ENCODE results near the gene FAM228A.

The FAM228A gene

GRCh38 chr2:24214880-24215279 is 40.0 kb downstream of the FAM228A start:
- Histone ChIP-seq H2BK5ac (ENCODE audit: low read depth, low read length, poor library complexity, severe bottlenecking) (no peak overlapping the region), H4K8ac (ENCODE audit: low read length) (no peak overlapping the region), H2AFZ (ENCODE audit: low read depth, low read length) (no peak overlapping the region), H3K27ac (ENCODE audit: low read length, poor library complexity, severe bottlenecking) (no peak overlapping the region), H3K4me3 (ENCODE audit: insufficient read depth in 1 of 2, low read depth in 1 of 2, low read length in 2 of 2) (no peak overlapping the region), H2BK12ac (ENCODE audit: low read length in 2 of 2) (no peak overlapping the region), H3K18ac (ENCODE audit: low read depth in 1 of 2, low read length in 2 of 2) (no peak overlapping the region), H4K91ac (ENCODE audit: low read length) (no peak overlapping the region), H3K27me3 (ENCODE audit: control insufficient read depth in 1 of 2, insufficient read depth in 1 of 2, low read length in 2 of 2) (no peaks in the 10 kb centered on the region), H3K36me3 (ENCODE audit: control insufficient read depth in 1 of 2, insufficient read depth in 2 of 2, low read depth in 1 of 2, low read length in 2 of 2) (peaks cover 23 to 63% of the 10 kb centered on the region in 2 experiments), H3K4me1 (ENCODE audit: control insufficient read depth, insufficient read depth, low read depth, low read length) (peaks cover 6% of the 10 kb centered on the region), H2AK5ac (ENCODE audit: low read length, severe bottlenecking) (no peak overlapping the region), H3K9me3 (ENCODE audit: control insufficient read depth, low read length) (no peaks in the 10 kb centered on the region), H3K14ac (ENCODE audit: low read length in 2 of 2) (no peak overlapping the region), H3K9ac (ENCODE audit: low read length) (no peak overlapping the region), H2BK120ac (ENCODE audit: low read depth, low read length) (no peak overlapping the region), H3K23ac (ENCODE audit: low read length in 2 of 2) (no peak overlapping the region), H3K4ac (ENCODE audit: low read depth in 1 of 2, low read length in 2 of 2) (no peak overlapping the region), H2BK15ac (ENCODE audit: low read depth, poor library complexity, severe bottlenecking) (no peak overlapping the region), H3K4me2 (ENCODE audit: low read length, poor library complexity, severe bottlenecking) (no peak overlapping the region), H3K79me1 (replicated peaks; ENCODE audit: low read length, poor library complexity, severe bottlenecking) (no peaks in the 10 kb centered on the region)
- 100% methylated on average over 3 of the region's 3 CpGs for WGBS
- no peak for DNase-seq

- 96% methylated on average over 20 of the region's 20 CpGs for WGBS
- Histone ChIP-seq H3K4ac (ENCODE audit: low read depth in 1 of 2, low read length in 2 of 2) (no peak overlapping the region), H2BK15ac (ENCODE audit: low read depth, poor library complexity, severe bottlenecking) (no peak overlapping the region), H2BK5ac (ENCODE audit: low read depth, low read length, poor library complexity, severe bottlenecking) (no peak overlapping the region), H2AK5ac (ENCODE audit: low read length, severe bottlenecking) (no peak overlapping the region), H3K9me3 (ENCODE audit: control insufficient read depth, low read length) (no peaks in the 10 kb centered on the region), H3K27me3 (ENCODE audit: control insufficient read depth in 1 of 2, insufficient read depth in 1 of 2, low read length in 2 of 2) (no peaks in the 10 kb centered on the region), H4K91ac (ENCODE audit: low read length) (no peak overlapping the region), H3K27ac (ENCODE audit: low read length, poor library complexity, severe bottlenecking) (no peak overlapping the region), H3K4me1 (ENCODE audit: control insufficient read depth, insufficient read depth, low read depth, low read length) (peaks cover 4% of the 10 kb centered on the region), H3K18ac (ENCODE audit: low read depth in 1 of 2, low read length in 2 of 2) (no peak overlapping the region), H2BK12ac (ENCODE audit: low read length in 2 of 2) (no peak overlapping the region), H3K4me2 (ENCODE audit: low read length, poor library complexity, severe bottlenecking) (no peak overlapping the region), H3K23ac (ENCODE audit: low read length in 2 of 2) (no peak overlapping the region), H2BK120ac (ENCODE audit: low read depth, low read length) (no peak overlapping the region), H3K79me1 (replicated peaks; ENCODE audit: low read length, poor library complexity, severe bottlenecking) (no peaks in the 10 kb centered on the region), H3K14ac (ENCODE audit: low read length in 2 of 2) (no peak overlapping the region), H3K9ac (ENCODE audit: low read length) (no peak overlapping the region), H3K4me3 (ENCODE audit: insufficient read depth in 1 of 2, low read depth in 1 of 2, low read length in 2 of 2) (no peak overlapping the region), H3K36me3 (ENCODE audit: control insufficient read depth in 1 of 2, insufficient read depth in 2 of 2, low read depth in 1 of 2, low read length in 2 of 2) (peaks cover 23 to 39% of the 10 kb centered on the region in 2 experiments), H2AFZ (ENCODE audit: low read depth, low read length) (no peak overlapping the region), H4K8ac (ENCODE audit: low read length) (no peak overlapping the region)
- DNase-seq: no peak
Observed at GRCh38 chr2:24220554-24221291, 45.9 kb downstream of the FAM228A start.

- H2BK15ac ChIP-seq (ENCODE audit: low read depth, poor library complexity, severe bottlenecking): no peak overlapping the region
- 98% methylated on average over 6 of the region's 6 CpGs for WGBS
- no peak overlapping the region for H3K4me3 ChIP-seq (ENCODE audit: insufficient read depth in 1 of 2, low read depth in 1 of 2, low read length in 2 of 2)
- H2BK5ac ChIP-seq (ENCODE audit: low read depth, low read length, poor library complexity, severe bottlenecking): no peak overlapping the region
- H2BK12ac ChIP-seq (ENCODE audit: low read length in 2 of 2): no peak overlapping the region
- no peak overlapping the region for H3K4ac ChIP-seq (ENCODE audit: low read depth in 1 of 2, low read length in 2 of 2)
- no peak overlapping the region for H3K9ac ChIP-seq (ENCODE audit: low read length)
- H3K4me2 ChIP-seq (ENCODE audit: low read length, poor library complexity, severe bottlenecking): no peak overlapping the region
- no peak overlapping the region for H4K91ac ChIP-seq (ENCODE audit: low read length)
- H4K8ac ChIP-seq (ENCODE audit: low read length): no peak overlapping the region
- H3K36me3 ChIP-seq (ENCODE audit: control insufficient read depth in 1 of 2, insufficient read depth in 2 of 2, low read depth in 1 of 2, low read length in 2 of 2): peaks cover 19 to 34% of the 10 kb centered on the region in 2 experiments
- no peak overlapping the region for H2AK5ac ChIP-seq (ENCODE audit: low read length, severe bottlenecking)
- H3K27me3 ChIP-seq (ENCODE audit: control insufficient read depth in 1 of 2, insufficient read depth in 1 of 2, low read length in 2 of 2): no peaks in the 10 kb centered on the region
- no peaks in the 10 kb centered on the region for H3K9me3 ChIP-seq (ENCODE audit: control insufficient read depth, low read length)
- no peak overlapping the region for H2AFZ ChIP-seq (ENCODE audit: low read depth, low read length)
- no peaks in the 10 kb centered on the region for H3K79me1 ChIP-seq (replicated peaks; ENCODE audit: low read length, poor library complexity, severe bottlenecking)
- no peak overlapping the region for H2BK120ac ChIP-seq (ENCODE audit: low read depth, low read length)
- H3K4me1 ChIP-seq (ENCODE audit: control insufficient read depth, insufficient read depth, low read depth, low read length): peaks cover 4% of the 10 kb centered on the region
- H3K14ac ChIP-seq (ENCODE audit: low read length in 2 of 2): no peak overlapping the region
- DNase-seq: no peak
- no peak overlapping the region for H3K18ac ChIP-seq (ENCODE audit: low read depth in 1 of 2, low read length in 2 of 2)
- no peak overlapping the region for H3K23ac ChIP-seq (ENCODE audit: low read length in 2 of 2)
- H3K27ac ChIP-seq (ENCODE audit: low read length, poor library complexity, severe bottlenecking): no peak overlapping the region
Observed at GRCh38 chr2:24221343-24222050, 46.6 kb downstream of the FAM228A start.

- no peak overlapping the region for H3K4me3 ChIP-seq (ENCODE audit: insufficient read depth in 1 of 2, low read depth in 1 of 2, low read length in 2 of 2)
- H4K8ac ChIP-seq (ENCODE audit: low read length): no peak overlapping the region
- no peak overlapping the region for H3K14ac ChIP-seq (ENCODE audit: low read length in 2 of 2)
- no peak overlapping the region for H3K9ac ChIP-seq (ENCODE audit: low read length)
- H2BK15ac ChIP-seq (ENCODE audit: low read depth, poor library complexity, severe bottlenecking): no peak overlapping the region
- no peaks in the 10 kb centered on the region for H3K9me3 ChIP-seq (ENCODE audit: control insufficient read depth, low read length)
- no peaks in the 10 kb centered on the region for H3K27me3 ChIP-seq (ENCODE audit: control insufficient read depth in 1 of 2, insufficient read depth in 1 of 2, low read length in 2 of 2)
- no peak overlapping the region for H3K23ac ChIP-seq (ENCODE audit: low read length in 2 of 2)
- no peak overlapping the region for H3K4ac ChIP-seq (ENCODE audit: low read depth in 1 of 2, low read length in 2 of 2)
- no peak overlapping the region for H2AFZ ChIP-seq (ENCODE audit: low read depth, low read length)
- H4K91ac ChIP-seq (ENCODE audit: low read length): no peak overlapping the region
- no peaks in the 10 kb centered on the region for H3K79me1 ChIP-seq (replicated peaks; ENCODE audit: low read length, poor library complexity, severe bottlenecking)
- H3K4me1 ChIP-seq (ENCODE audit: control insufficient read depth, insufficient read depth, low read depth, low read length): peaks cover 4% of the 10 kb centered on the region
- no peak overlapping the region for H2BK12ac ChIP-seq (ENCODE audit: low read length in 2 of 2)
- no peak overlapping the region for H2AK5ac ChIP-seq (ENCODE audit: low read length, severe bottlenecking)
- H3K27ac ChIP-seq (ENCODE audit: low read length, poor library complexity, severe bottlenecking): no peak overlapping the region
- DNase-seq: no peak
- no peak overlapping the region for H2BK120ac ChIP-seq (ENCODE audit: low read depth, low read length)
- H3K36me3 ChIP-seq (ENCODE audit: control insufficient read depth in 1 of 2, insufficient read depth in 2 of 2, low read depth in 1 of 2, low read length in 2 of 2): peaks cover 19 to 27% of the 10 kb centered on the region in 2 experiments
- H2BK5ac ChIP-seq (ENCODE audit: low read depth, low read length, poor library complexity, severe bottlenecking): no peak overlapping the region
- WGBS: 96% methylated on average over 5 of the region's 6 CpGs
- H3K4me2 ChIP-seq (ENCODE audit: low read length, poor library complexity, severe bottlenecking): no peak overlapping the region
- H3K18ac ChIP-seq (ENCODE audit: low read depth in 1 of 2, low read length in 2 of 2): no peak overlapping the region
Observed at GRCh38 chr2:24222946-24223345, 48.1 kb downstream of the FAM228A start.

Measured in mesenchymal stem cell (in vitro differentiated cells and primary cell).